ENCODE results near the gene TNFRSF21.

- TF ChIP-seq CTCF (conservative IDR thresholded peaks at IDR 0.05; ENCODE audit: low read length) = no peak
- TF ChIP-seq EZH2phosphoT487 (IDR thresholded peaks at IDR 0.05; ENCODE audit: borderline replicate concordance) = no peak
Measured at GRCh38 chr6:47235421-47235820, 74.3 kb downstream of the TNFRSF21 start.
